B cell (primary cell): Measurements from ENCODE around the gene COL25A1. TPM values are rescaled to one million over a fixed set of nuclear protein-coding genes. Genes with fewer than 3 reads are reported as not detected.

Source experiments
- ATAC-seq: fragments of 200-7000 bp; cut with Tn5 transposase; one replicate; pipeline ENCODE4 v1.10.0; 2021; ENCODE audit warnings: low read depth, mild to moderate bottlenecking, moderate number of reproducible peaks, moderate library complexity
- CTCF ChIA-PET: fragments of 350-600 bp; sonication (Branson Sonifier 250); formaldehyde crosslinking; loops from one replicate; lab custom pipeline; 2021; ENCODE audit warnings: antibody characterized with exemption, inconsistent platforms; lab: Charles Lee
- POLR2A ChIA-PET: fragments of 350-600 bp; sonication (Branson Sonifier 250); formaldehyde crosslinking; loops from one replicate; lab custom pipeline; 2021; ENCODE audit warnings: antibody characterized with exemption; lab: Charles Lee
- DNase-seq: peaks from one replicate; pipeline ENCODE4 v3.0.0; 2013
- H2AFZ ChIP-seq: 2 replicates; pipeline ENCODE4 v1.6.1; 2012; ENCODE audit warnings: mild to moderate bottlenecking, low read depth, low read length; ENCODE audit not compliant: insufficient read depth, poor library complexity, severe bottlenecking
- H3K27ac ChIP-seq, 2 donors: 1 replicate in 1 of 2; 2 replicates in 1 of 2; pipeline ENCODE4 v1.5.1; 2012 to 2013; ENCODE audit warnings: low read length in 2 of 2, mild to moderate bottlenecking in 2 of 2, moderate library complexity in 1 of 2
- H3K27me3 ChIP-seq, 4 experiments: fragments of 200-600 bp in 1 of 4; sonication (generic) in 1 of 4; replicated peaks in 1 of 4; 1 replicate in 2 of 4; 2 replicates in 2 of 4; pipeline versions ENCODE4 v1.6.1 to v1.7.0; 2013 to 2016; ENCODE audit warnings: low read length in 3 of 4, mild to moderate bottlenecking in 2 of 4, mixed read lengths in 1 of 4, moderate library complexity in 1 of 4; ENCODE audit not compliant: insufficient read depth in 4 of 4, control insufficient read depth in 3 of 4; ENCODE audit errors: control extremely low read depth in 1 of 4
- H3K36me3 ChIP-seq, 2 experiments: replicated peaks in 1 of 2; 1 replicate in 1 of 2; 2 replicates in 1 of 2; pipeline versions ENCODE4 v1.6.1 to v1.7.1; 2013; ENCODE audit warnings: low read length in 1 of 2; ENCODE audit not compliant: insufficient read depth in 2 of 2, control insufficient read depth in 1 of 2; ENCODE audit errors: control extremely low read depth in 1 of 2, extremely low read depth in 1 of 2
- H3K4me1 ChIP-seq, 2 donors: fragments of 200-600 bp in 1 of 2; sonication (generic) in 1 of 2; 1 replicate in 1 of 2; 2 replicates in 1 of 2; pipeline versions ENCODE4 v1.5.1 to v1.6.1; 2013 to 2017; ENCODE audit warnings: low read length in 2 of 2; ENCODE audit not compliant: control insufficient read depth in 2 of 2, insufficient read depth in 2 of 2
- H3K4me2 ChIP-seq: replicated peaks from 2 replicates; pipeline ENCODE3; 2012; ENCODE audit warnings: mild to moderate bottlenecking, low read depth, low read length; ENCODE audit not compliant: poor library complexity, severe bottlenecking
- H3K4me3 ChIP-seq, 5 experiments: fragments of 200-600 bp in 1 of 5; sonication (generic) in 1 of 5; 1 replicate in 3 of 5; 2 replicates in 2 of 5; pipeline versions ENCODE4 v1.5.1 to v1.7.0; 2011 to 2016; ENCODE audit warnings: low read length in 4 of 5, mild to moderate bottlenecking in 4 of 5, low read depth in 2 of 5, control low read depth in 1 of 5, moderate library complexity in 1 of 5; ENCODE audit not compliant: insufficient read depth in 1 of 5; ENCODE audit errors: control extremely low read depth in 1 of 5, extremely low read depth in 1 of 5
- H3K79me2 ChIP-seq: fragments of 200-600 bp; sonication (generic); one replicate; pipeline ENCODE4 v1.6.0; 2016; ENCODE audit warnings: low read length; ENCODE audit not compliant: control insufficient read depth, insufficient read depth
- H3K9ac ChIP-seq: fragments of 200-600 bp; sonication (generic); 2 replicates; pipeline ENCODE4 v1.6.1; 2017; ENCODE audit warnings: mild to moderate bottlenecking, low read length, moderate library complexity
- H3K9me3 ChIP-seq, 3 donors: one replicate each; pipeline versions ENCODE4 v1.6.1 to v1.7.1; 2013; ENCODE audit warnings: low read length in 2 of 3; ENCODE audit not compliant: control insufficient read depth in 2 of 3, insufficient read depth in 1 of 3; ENCODE audit errors: control extremely low read depth in 1 of 3
- H4K20me1 ChIP-seq: 2 replicates; pipeline ENCODE4 v1.6.0; 2012; ENCODE audit warnings: mild to moderate bottlenecking, low read length; ENCODE audit not compliant: insufficient read depth, control insufficient read depth, poor library complexity, severe bottlenecking
- H3K27ac Mint-ChIP-seq: one replicate; pipeline ENCODE4 v1.8.0; 2021; ENCODE audit warnings: mixed read lengths
- H3K27me3 Mint-ChIP-seq: one replicate; pipeline ENCODE4 v1.8.0; 2021; ENCODE audit warnings: mixed read lengths
- H3K4me1 Mint-ChIP-seq: one replicate; pipeline ENCODE4 v1.8.0; 2021; ENCODE audit warnings: mixed read lengths
- H3K4me3 Mint-ChIP-seq: one replicate; pipeline ENCODE4 v1.8.0; 2021; ENCODE audit warnings: mixed read lengths
- H3K9me3 Mint-ChIP-seq: one replicate; pipeline ENCODE4 v1.8.0; 2022; ENCODE audit warnings: mixed read lengths; ENCODE audit not compliant: insufficient read depth
- CTCF ChIP-seq: fragments of 200-600 bp; IDR thresholded peaks from one replicate; pipeline ENCODE4 v1.8.0; 2022; ENCODE audit warnings: antibody characterized with exemption, mild to moderate bottlenecking
- EZH2 ChIP-seq: IDR thresholded peaks from 2 replicates; pipeline ENCODE4 v1.6.1; 2012; ENCODE audit warnings: borderline replicate concordance, low read depth, mild to moderate bottlenecking, moderate library complexity, low read length; ENCODE audit not compliant: insufficient read depth, poor library complexity, severe bottlenecking
- WGBS: methylation state at CpG from one replicate; pipeline ENCODE4 v1.1.5; 2013; ENCODE audit warnings: missing lambda C conversion rate; ENCODE audit not compliant: insufficient coverage; 5-methylcytosine and 5-hydroxymethylcytosine counted together
- intact Hi-C: fragments of 100-400 bp; cut with micrococcal nuclease; formaldehyde crosslinking; loops from one replicate; pipeline ENCODE4 v1.10.0; 2022
- polyA plus RNA-seq: library from polyadenylated mRNA; depleted of rRNA; stranded (reverse); fragments of >200 nt; gene quantifications from 2 replicates; pipeline ENCODE4 v1.2.3, GENCODE V29; 2012
- total RNA-seq, 2 donors: library from RNA; stranded (reverse); fragments of 120-200 nt in 1 of 2; gene quantifications; 1 replicate in 1 of 2; 2 replicates in 1 of 2; pipeline versions ENCODE4 v1.2.3 to v1.2.4, GENCODE V29; 2013 to 2022

The COL25A1 gene
- total and polyA plus RNA-seq, 2 donors (not counting 1 experiment from before 2014, with no cell fraction given), result not detected

GRCh38 chr4:108920395-108921087 lies 381.9 kb downstream of the COL25A1 start:
- ChIA-PET POLR2A (no interaction called here), CTCF (no interaction called here)
- TF ChIP-seq EZH2, result no peak
- TF ChIP-seq CTCF, result no peak
- Histone ChIP-seq H3K9me3 (no peaks in the 10 kb centered on the region), H3K36me3 (no peaks in the 10 kb centered on the region), H2AFZ (no peak overlapping the region), H3K79me2 (no peaks in the 10 kb centered on the region), H3K4me2 (no peak overlapping the region), H3K27ac (no peak overlapping the region), H3K9ac (no peak overlapping the region), H3K4me3 (no peak overlapping the region), H4K20me1 (no peaks in the 10 kb centered on the region), H3K27me3 (no peaks in the 10 kb centered on the region), H3K4me1 (no peaks in the 10 kb centered on the region)
- no peak overlapping the region for H3K27ac Mint-ChIP-seq
- intact Hi-C loops, result no loop called here
- no peak overlapping the region for H3K4me3 Mint-ChIP-seq
- peaks cover 4% of the 10 kb centered on the region for H3K27me3 Mint-ChIP-seq
- no peaks in the 10 kb centered on the region for H3K4me1 Mint-ChIP-seq
- no peaks in the 10 kb centered on the region for H3K9me3 Mint-ChIP-seq
- no CpG with 5 or more reads among the region's 2 CpGs for WGBS
- ATAC-seq (no peak), DNase-seq (no peak)

- Histone ChIP-seq H4K20me1 (no peaks in the 10 kb centered on the region), H3K27ac (no peak overlapping the region), H3K4me3 (no peak overlapping the region), H3K4me1 (no peaks in the 10 kb centered on the region), H3K9ac (no peak overlapping the region), H3K79me2 (no peaks in the 10 kb centered on the region), H3K36me3 (no peaks in the 10 kb centered on the region), H3K4me2 (no peak overlapping the region), H3K27me3 (no peaks in the 10 kb centered on the region), H2AFZ (no peak overlapping the region), H3K9me3 (no peaks in the 10 kb centered on the region)
- TF ChIP-seq EZH2 (no peak), CTCF (no peak)
- CTCF ChIA-PET, result no interaction called here
- Mint-ChIP-seq H3K4me3 (no peak overlapping the region), H3K27me3 (peaks cover 2% of the 10 kb centered on the region), H3K27ac (no peak overlapping the region), H3K9me3 (no peaks in the 10 kb centered on the region), H3K4me1 (no peaks in the 10 kb centered on the region)
- intact Hi-C loops, result no loop called here
- POLR2A ChIA-PET, result no interaction called here
- ATAC-seq, result no peak
- DNase-seq, result no peak
- 100% methylated on average over 1 of the region's 5 CpGs for WGBS
Measured at GRCh38 chr4:108919226-108919893, 383.1 kb downstream of the COL25A1 start.
